Activated CD4-positive, alpha-beta T cell treated with anti-CD3 and anti-CD28 coated beads, Interleukin-2, amount 50 U/mL, for 4 hours (primary cell): Measurements from ENCODE around the gene NANOS3.
A peak's percentile ranks its signal among the peaks of the same experiment; 100 is the strongest.
"Not testable (repeated sequence)": the region's sequence is repeated elsewhere in the genome, so short reads cannot be mapped to it uniquely, and the experiment has no call there.

Experiments used
- DNase-seq, 2 experiments: peaks; one replicate each; pipeline ENCODE4 v3.0.0-alpha.2; 2020

Gene NANOS3

GRCh38 chr19:13843104-13843921 is 33.6 kb upstream of the NANOS3 start:
- no peak for DNase-seq

GRCh38 chr19:13844130-13844631 is 32.8 kb upstream of the NANOS3 start:
- DNase-seq: no peak

GRCh38 chr19:13846557-13847406 is 30.2 kb upstream of the NANOS3 start:
- DNase-seq: peak; percentile 87

- peak; percentile 65 to 70 for DNase-seq
These were observed 29.3 kb upstream of the NANOS3 start for GRCh38 chr19:13847407-13848339.

- DNase-seq: no peak
These were observed 28.6 kb upstream of the NANOS3 start for GRCh38 chr19:13848340-13848677.

GRCh38 chr19:13848798-13849676 is 27.9 kb upstream of the NANOS3 start:
- DNase-seq: no peak

GRCh38 chr19:13849991-13850909 is 26.7 kb upstream of the NANOS3 start:
- peak in 1 of 2 experiments; percentile 45 for DNase-seq

- DNase-seq: peak; percentile 65 to 72
These were observed 25.8 kb upstream of the NANOS3 start for GRCh38 chr19:13850910-13851733.

GRCh38 chr19:13851734-13852114 is 25.2 kb upstream of the NANOS3 start:
- DNase-seq: not testable (repeated sequence)

GRCh38 chr19:13852171-13852707 is 24.7 kb upstream of the NANOS3 start:
- DNase-seq: not testable (repeated sequence)

- no peak for DNase-seq
These were observed 20.4 kb upstream of the NANOS3 start for GRCh38 chr19:13856497-13856896.

- DNase-seq: no peak
These were observed 17.5 kb upstream of the NANOS3 start for GRCh38 chr19:13859361-13859880.

- DNase-seq: no peak
These were observed 16.1 kb upstream of the NANOS3 start for GRCh38 chr19:13860679-13861391.

- no peak for DNase-seq
These were observed 15.6 kb upstream of the NANOS3 start for GRCh38 chr19:13861392-13861713.

- peak; percentile 83 to 84 for DNase-seq
These were observed 15.0 kb upstream of the NANOS3 start for GRCh38 chr19:13861714-13862531.

GRCh38 chr19:13864046-13864666 is 12.8 kb upstream of the NANOS3 start:
- DNase-seq: no peak
